Fibroblast of gingiva (primary cell): ENCODE measurements around the gene USP49.

ENCODE experiments used
- DNase-seq: peaks from one replicate; pipeline ENCODE4 v3.0.0-alpha.2; 2011; ENCODE audit warnings: low read depth

The USP49 gene

DNA sequence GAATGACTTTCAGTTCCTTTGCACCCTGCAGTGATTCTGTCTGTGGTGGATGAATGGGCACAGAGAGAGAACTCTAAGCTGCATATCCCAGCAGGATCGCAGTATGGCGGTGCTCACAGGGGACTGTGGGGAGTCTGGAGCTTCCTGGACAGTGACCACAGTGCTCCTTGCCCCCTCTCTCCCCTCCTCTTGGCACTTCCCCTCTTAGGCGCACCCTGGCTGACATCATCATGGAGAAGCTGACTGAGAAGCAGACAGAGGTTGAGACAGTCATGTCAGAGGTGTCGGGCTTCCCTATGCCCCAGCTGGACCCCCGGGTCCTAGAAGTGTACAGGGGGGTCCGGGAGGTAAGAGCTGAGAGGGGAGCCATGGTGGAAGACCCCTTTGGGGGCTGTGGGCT is 34.7 kb upstream of the USP49 start:
- DNase-seq, result no peak

DNA sequence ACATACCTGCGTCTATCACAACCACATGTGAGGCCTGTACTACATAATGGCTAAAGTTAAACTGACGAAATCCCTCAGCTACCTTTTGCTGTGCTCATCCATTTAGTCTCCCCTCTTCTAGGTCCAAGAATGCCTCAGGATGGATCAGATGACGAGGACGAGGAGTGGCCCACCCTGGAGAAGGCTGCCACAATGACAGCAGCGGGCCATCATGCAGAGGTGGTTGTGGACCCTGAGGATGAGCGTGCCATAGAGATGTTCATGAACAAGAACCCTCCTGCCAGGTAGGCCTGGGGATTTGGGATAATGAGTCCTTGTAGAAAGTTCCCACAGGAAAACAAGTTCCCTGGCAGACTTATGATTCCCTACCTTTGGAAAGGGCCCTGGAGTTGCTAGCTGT is 32.1 kb upstream of the USP49 start:
- no peak for DNase-seq

GRCh38 chr6:41922154-41922553 is 27.0 kb upstream of the USP49 start:
- DNase-seq, result no peak

DNA sequence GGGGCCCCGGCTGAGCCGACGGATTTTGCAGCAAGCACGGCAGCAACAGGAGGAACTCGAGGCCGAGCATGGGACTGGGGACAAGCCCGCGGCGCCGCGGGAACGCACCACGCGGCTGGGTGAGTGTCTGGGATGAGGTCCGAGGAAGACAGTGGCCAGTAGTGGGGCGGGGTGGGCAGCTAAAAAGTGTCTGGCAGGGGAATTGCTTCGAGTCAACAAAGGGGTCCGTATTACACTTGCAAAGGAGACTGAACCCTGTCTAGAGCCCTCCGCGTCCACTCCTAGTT is 26.5 kb upstream of the USP49 start:
- no peak for DNase-seq

DNA sequence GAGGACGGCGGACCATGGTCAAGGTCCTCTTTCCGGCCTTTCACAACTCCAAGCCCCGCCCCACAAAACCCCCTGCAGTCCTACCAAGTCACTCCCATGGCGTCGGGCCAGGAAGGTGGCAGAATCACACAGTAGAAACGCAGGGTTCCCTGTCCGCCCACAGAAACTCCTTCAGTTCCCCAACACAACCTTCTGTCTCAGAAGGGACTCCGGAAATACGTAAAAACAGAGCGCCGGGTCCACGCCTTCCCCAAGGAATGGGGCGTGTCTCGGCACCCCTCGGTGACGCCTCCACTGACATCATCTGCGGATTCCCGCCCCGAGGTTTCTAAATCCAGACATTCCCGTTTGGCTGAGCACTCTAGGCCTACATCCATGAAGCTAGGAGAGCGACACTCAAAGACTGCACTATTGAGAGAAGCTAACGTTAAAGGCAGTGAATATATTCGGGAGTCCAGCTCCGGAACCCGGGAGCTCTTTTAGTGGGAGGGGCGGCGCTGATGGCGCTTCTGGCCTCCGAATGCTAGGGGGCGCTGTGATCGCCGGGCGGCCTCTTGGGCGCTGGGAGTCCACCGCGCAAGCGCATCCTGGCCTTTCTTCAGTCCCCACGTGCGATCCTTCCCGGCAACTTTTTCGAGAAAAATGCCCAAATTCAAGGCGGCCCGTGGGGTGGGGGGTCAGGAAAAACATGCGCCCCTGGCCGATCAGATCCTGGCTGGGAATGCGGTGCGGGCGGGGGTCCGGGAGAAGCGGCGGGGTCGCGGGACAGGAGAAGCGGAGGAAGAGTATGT is 25.9 kb upstream of the USP49 start, which contains the start of the genes BYSL and MED20:
Gene BYSL, plus strand, starts transcription at position 579 of the 791 bp plus-strand sequence. Its CDS starts 64 bp downstream, at position 643.
Gene MED20, minus strand, starts transcription at position 219 of the 791 bp plus-strand sequence. Its CDS starts 121 bp downstream, at position 98.
- peak; percentile 90 for DNase-seq

DNA sequence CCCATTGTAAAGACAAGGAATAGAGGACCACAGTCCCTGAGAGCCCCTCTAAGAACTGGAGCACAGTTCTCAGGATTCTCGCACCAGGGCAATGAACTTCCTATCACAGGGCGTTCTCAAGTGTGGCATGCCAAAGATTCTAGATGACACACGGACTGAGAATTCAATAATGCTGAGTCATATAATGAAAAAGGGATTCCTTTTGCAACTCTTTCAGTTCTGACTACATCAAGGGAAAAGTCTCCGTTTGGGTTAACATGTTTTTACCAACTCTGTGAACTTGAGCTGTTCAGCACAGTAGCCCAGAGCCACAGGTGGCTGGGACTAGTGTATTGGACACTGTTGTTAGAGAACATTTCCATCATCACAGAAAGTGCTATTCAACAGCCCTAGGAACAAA is 22.4 kb upstream of the USP49 start:
- DNase-seq, result peak; percentile 85

DNA sequence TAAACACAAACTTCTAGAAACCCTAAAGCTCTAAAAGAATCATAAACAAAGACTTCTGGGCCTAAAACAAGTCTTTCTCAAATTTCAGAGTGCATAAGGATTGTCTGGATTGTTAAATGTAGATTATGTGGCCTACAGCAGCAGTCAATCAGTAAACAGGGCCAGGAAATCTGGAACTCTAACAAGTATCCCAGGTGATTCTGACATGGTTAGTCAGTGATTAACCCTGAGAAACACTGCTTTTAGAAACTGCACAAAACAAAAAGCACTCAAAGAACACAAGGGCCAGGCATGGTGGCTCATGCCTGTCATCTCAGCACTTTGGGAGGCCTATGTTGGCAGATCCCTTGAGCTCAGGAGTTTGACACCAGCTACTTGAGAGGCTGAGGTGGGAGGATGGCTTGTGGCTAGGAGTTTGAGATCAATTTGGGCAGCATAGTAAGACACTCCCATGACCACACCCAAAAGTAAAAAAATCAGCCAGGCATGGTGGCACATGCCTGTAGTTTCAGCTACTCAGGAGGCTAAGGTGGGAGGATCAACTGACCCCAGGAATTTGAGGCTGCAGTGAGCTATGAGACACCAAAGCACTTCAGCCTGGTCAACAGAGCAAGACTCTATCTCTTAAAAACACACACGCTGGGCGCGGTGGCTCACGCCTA is 19.8 kb upstream of the USP49 start:
- no peak for DNase-seq

GRCh38 chr6:41914343-41914742 is 19.2 kb upstream of the USP49 start:
- no peak for DNase-seq

- DNase-seq, result no peak
Measured at GRCh38 chr6:41909727-41910126, 14.6 kb upstream of the USP49 start.

DNA sequence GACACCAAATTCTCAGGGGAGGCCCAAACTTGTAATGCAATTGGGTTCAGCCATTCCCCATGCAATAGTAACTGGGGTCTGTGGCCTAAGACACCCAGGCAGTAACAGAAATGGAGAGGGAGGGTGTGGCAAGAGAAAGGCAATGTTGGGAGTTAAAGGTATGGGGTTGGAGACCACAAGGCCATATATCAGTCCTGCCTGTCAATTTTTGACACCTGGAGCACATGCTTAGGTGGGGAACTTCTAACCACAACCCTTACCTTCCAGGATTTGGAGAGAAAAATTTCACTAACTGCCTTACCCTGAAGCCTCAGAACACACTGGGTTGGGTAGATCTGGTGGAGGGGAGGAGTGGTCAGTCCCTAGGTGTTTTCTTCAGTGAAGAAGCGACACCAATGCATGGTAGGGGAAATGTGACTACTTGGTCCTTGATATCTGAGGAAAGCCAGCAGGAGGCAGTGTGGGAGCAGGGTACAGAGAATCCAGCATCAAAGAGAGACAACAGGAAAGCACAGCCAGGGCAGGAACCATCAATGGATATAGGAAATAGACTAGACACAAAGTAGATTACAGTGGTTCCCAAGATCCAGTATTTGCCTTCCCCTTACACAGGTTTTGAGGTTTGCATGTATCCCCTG is 6.8 kb upstream of the USP49 start:
- DNase-seq, result no peak

DNA sequence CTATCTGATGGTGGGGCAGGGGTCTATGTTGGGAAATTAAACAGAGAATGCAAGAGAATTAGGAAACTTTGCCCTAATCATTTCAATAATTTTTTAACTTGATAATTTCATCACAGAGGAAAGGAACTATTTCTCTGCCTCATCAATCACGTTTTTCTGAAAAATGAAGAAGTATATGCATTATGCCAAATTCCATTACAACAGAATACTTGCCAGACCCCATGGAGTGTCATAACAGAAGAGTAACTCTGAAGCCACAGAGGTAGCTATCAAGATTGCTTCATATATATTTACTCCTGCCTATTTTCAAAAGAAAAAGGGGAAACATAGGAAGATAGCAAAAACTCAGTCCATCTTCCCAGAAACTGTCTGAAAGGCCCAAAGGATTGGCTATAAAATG is 5.7 kb upstream of the USP49 start:
- no peak for DNase-seq

- no peak for DNase-seq
Measured at GRCh38 chr6:41896281-41896680, 1.1 kb upstream of the USP49 start.

DNA sequence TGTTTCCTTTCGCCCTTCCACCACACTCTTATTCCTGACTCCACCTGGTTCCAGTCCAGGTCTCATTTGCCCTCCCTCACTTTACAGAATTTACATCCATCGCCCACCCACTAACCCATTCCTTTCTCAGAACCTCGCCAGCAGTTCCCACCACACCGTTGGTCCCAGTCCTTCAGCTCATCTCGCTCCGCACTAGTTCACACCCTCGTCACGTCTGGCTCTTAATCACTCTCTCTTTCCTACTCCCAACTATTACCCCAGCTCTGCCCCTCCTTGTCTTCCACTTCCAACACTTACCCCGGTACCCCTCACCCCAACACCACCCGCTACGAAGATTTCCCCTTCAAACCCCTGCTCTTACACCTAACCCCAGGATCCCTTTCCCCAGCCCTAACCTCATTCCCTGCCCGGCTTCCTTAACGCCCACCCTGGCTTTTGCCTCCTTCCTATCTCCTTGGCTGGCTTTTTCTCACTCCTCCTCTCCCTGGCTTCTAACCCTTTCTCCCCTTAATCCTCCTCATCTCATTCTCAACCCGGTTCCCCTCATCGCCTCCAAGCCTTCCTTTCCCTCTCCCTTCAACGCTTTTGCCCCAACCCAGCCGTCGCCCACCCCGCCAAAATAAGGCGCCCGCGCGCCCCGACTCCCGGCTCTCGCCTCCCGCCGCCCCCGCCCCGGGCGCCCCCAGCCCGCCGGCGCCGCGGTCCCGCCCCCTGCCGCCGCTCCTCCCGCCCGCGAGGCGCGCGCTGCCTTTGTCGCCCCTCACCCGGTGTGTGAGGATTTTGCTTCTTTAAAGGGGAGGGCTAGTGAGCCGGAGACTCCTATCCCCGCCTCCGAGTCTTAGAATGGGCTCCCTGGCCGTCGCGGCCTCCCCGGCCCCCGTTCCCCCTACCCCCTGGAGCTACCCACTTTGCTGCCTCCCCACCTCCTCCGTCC is 542 bp downstream of the USP49 start:
- no peak for DNase-seq

DNA sequence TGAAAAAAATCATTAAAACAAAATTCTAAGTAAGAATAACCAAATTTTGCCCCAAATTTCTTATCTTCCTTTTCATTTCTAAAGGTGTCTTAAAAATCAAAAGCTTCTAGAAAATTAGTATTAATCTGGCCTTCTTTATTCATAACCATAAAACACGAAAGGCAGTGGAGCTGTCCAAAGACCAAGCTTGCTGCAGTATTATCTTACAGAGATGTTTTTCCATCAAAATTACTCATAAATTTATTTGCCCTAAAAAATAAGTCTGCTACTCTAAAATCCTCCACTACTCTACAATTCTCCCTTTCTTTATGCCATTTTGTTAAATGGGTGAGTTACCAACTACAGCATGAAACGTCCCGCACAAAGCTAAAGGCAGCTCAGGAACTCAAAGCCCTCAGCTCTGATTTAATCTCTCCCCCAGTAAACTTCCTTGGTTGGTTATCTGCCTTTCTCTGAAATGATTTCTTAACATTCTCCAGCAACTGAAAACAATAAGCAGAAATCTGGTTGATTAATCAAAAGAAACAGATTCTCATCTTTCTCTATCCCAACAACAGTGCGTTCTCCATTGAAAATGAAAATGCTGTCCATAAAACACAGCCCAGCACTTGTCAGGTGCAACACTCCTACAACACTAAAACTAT is 2.1 kb downstream of the USP49 start:
- no peak for DNase-seq

GRCh38 chr6:41887331-41887751 is 7.8 kb downstream of the USP49 start:
- DNase-seq, result peak; percentile 14

GRCh38 chr6:41885930-41886329 is 9.2 kb downstream of the USP49 start:
- no peak for DNase-seq

DNA sequence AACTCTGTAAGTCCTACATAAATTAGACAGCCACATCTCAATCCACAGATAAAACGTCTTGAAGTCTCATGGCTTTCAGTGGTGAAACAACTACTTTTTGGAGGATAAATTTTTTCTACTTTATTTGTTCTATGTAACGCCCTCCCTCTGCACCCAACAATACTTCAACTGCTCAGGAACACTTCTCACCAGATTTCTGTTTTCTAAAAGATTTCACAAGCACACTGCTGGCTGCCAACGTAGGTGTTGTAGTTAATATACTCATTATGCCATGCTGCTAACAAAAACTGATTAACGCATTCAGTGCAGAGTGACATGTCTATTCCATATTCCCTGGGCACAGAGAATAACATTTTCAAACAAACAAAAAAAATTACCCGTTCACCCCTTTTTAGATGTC is 10.2 kb downstream of the USP49 start:
- no peak for DNase-seq

- no peak for DNase-seq
Measured at GRCh38 chr6:41881506-41881905, 13.7 kb downstream of the USP49 start.

- peak; percentile 73 for DNase-seq
Measured at GRCh38 chr6:41878961-41879405, 16.2 kb downstream of the USP49 start.

DNA sequence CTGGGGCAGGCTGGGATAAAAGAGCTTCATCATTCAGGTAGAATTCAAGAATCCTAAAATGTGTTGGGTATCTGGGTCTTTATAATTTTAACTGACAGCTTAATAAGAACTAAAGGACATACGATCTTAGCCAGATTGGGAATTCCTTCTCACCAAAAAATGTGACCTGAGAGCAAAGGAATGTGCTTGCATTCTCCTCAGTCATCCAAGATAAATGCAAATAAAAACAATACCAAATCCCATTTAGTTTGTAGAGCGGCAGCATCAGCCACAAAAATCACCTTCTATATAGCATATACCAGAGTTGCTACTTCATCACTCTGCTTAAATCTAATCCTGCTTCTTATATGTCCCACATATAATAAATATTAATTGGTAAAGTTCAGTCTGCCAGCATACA is 16.9 kb downstream of the USP49 start:
- peak; percentile 14 for DNase-seq

GRCh38 chr6:41877051-41877680 is 18.0 kb downstream of the USP49 start:
- DNase-seq, result no peak
